SK-N-SH treated with all-trans-retinoic acid at 6 μM for 48 hours (cell line): ENCODE data around the gene FGGY.

Experiments used
- BACH2 ChIP-seq: fragments of 250-450 bp; sonication (Bioruptor Pico); IDR thresholded peaks from 2 replicates; pipeline ENCODE4 v1.9.0; 2021; ENCODE audit warnings: mild to moderate bottlenecking, borderline replicate concordance
- CSDC2 ChIP-seq: fragments of 250-450 bp; sonication (Bioruptor Pico); IDR thresholded peaks from 2 replicates; pipeline ENCODE4 v1.5.0; 2020; ENCODE audit warnings: mild to moderate bottlenecking, moderate library complexity
- ESRRG ChIP-seq: fragments of 250-450 bp; sonication (Bioruptor Pico); IDR thresholded peaks from 2 replicates; pipeline ENCODE4 v1.6.1; 2021; ENCODE audit warnings: mild to moderate bottlenecking
- ISL1 ChIP-seq: fragments of 250-450 bp; sonication (Bioruptor Pico); IDR thresholded peaks from 2 replicates; pipeline ENCODE4 v2.1.2; 2022; ENCODE audit warnings: mild to moderate bottlenecking, moderate library complexity
- PATZ1 ChIP-seq: fragments of 250-450 bp; sonication (Bioruptor Pico); IDR thresholded peaks from 2 replicates; pipeline ENCODE4 v1.8.0; 2020; ENCODE audit warnings: mild to moderate bottlenecking, moderate library complexity, borderline replicate concordance
- SNAI2 ChIP-seq: fragments of 250-450 bp; sonication (Bioruptor Pico); IDR thresholded peaks from 2 replicates; pipeline ENCODE4 v1.5.0; 2020; ENCODE audit warnings: mild to moderate bottlenecking, moderate library complexity
- TCF4 ChIP-seq: fragments of 250-450 bp; sonication (Bioruptor Pico); IDR thresholded peaks from 2 replicates; pipeline ENCODE4 v1.8.0; 2021; ENCODE audit warnings: mild to moderate bottlenecking, moderate library complexity, borderline replicate concordance
- TOX ChIP-seq: fragments of 250-450 bp; sonication (Bioruptor Pico); IDR thresholded peaks from 2 replicates; pipeline ENCODE4 v1.8.0; 2021; ENCODE audit warnings: mild to moderate bottlenecking, moderate library complexity, borderline replicate concordance
- ZNF565 ChIP-seq: fragments of 450-650 bp; formaldehyde crosslinking; conservative IDR thresholded peaks from 2 replicates; pipeline ENCODE4 v1.5.0; 2020; ENCODE audit warnings: low read depth, mild to moderate bottlenecking, moderate library complexity
- ZNF70 ChIP-seq: fragments of 450-650 bp; formaldehyde crosslinking; IDR thresholded peaks from 2 replicates; pipeline ENCODE4 v1.5.0; 2020; ENCODE audit warnings: mild to moderate bottlenecking, moderate library complexity
- TF ChIP-seq, protein P1 (sequence below): fragments of 250-450 bp; sonication (Bioruptor Pico); IDR thresholded peaks from 2 replicates; pipeline ENCODE4 v1.5.1; 2021; ENCODE audit warnings: mild to moderate bottlenecking, moderate library complexity

- TF ChIP-seq ZNF70 (CRISPR knock-in tag): no peak
- TF ChIP-seq TOX (CRISPR knock-in tag): no peak
- no peak for TF ChIP-seq CSDC2 (CRISPR knock-in tag)
- TF ChIP-seq ISL1 (CRISPR knock-in tag): no peak
- TF ChIP-seq, protein P1, sequence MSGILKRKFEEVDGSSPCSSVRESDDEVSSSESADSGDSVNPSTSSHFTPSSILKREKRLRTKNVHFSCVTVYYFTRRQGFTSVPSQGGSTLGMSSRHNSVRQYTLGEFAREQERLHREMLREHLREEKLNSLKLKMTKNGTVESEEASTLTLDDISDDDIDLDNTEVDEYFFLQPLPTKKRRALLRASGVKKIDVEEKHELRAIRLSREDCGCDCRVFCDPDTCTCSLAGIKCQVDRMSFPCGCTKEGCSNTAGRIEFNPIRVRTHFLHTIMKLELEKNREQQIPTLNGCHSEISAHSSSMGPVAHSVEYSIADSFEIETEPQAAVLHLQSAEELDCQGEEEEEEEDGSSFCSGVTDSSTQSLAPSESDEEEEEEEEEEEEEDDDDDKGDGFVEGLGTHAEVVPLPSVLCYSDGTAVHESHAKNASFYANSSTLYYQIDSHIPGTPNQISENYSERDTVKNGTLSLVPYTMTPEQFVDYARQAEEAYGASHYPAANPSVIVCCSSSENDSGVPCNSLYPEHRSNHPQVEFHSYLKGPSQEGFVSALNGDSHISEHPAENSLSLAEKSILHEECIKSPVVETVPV (CRISPR knock-in tag): no peak
- no peak for TF ChIP-seq BACH2 (CRISPR knock-in tag)
- TF ChIP-seq ZNF565 (CRISPR knock-in tag): no peak
- TF ChIP-seq TCF4 (CRISPR knock-in tag): no peak
- no peak for TF ChIP-seq PATZ1 (CRISPR knock-in tag)
- TF ChIP-seq SNAI2 (CRISPR knock-in tag): no peak
- no peak for TF ChIP-seq ESRRG (CRISPR knock-in tag)
Observed at GRCh38 chr1:59687081-59687480, 390.2 kb downstream of the FGGY start.
